ENCODE results near the gene SLC25A28.

- no peak for TF ChIP-seq POLR2A (IDR thresholded peaks at IDR 0.05)
- TF ChIP-seq, protein P1, sequence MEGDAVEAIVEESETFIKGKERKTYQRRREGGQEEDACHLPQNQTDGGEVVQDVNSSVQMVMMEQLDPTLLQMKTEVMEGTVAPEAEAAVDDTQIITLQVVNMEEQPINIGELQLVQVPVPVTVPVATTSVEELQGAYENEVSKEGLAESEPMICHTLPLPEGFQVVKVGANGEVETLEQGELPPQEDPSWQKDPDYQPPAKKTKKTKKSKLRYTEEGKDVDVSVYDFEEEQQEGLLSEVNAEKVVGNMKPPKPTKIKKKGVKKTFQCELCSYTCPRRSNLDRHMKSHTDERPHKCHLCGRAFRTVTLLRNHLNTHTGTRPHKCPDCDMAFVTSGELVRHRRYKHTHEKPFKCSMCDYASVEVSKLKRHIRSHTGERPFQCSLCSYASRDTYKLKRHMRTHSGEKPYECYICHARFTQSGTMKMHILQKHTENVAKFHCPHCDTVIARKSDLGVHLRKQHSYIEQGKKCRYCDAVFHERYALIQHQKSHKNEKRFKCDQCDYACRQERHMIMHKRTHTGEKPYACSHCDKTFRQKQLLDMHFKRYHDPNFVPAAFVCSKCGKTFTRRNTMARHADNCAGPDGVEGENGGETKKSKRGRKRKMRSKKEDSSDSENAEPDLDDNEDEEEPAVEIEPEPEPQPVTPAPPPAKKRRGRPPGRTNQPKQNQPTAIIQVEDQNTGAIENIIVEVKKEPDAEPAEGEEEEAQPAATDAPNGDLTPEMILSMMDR (IDR thresholded peaks at IDR 0.05), result no peak
These were observed 36.6 kb downstream of the SLC25A28 start for GRCh38 chr10:99583687-99584086.
